Measurements from ENCODE around the gene PITX3. TPM values are rescaled to one million over a fixed set of nuclear protein-coding genes. Genes with fewer than 3 reads are reported as not detected.

Gene PITX3
- polyA plus RNA-seq, 1 of the 3 experiments (the other 2 are of a cell fraction), result not detected

DNA sequence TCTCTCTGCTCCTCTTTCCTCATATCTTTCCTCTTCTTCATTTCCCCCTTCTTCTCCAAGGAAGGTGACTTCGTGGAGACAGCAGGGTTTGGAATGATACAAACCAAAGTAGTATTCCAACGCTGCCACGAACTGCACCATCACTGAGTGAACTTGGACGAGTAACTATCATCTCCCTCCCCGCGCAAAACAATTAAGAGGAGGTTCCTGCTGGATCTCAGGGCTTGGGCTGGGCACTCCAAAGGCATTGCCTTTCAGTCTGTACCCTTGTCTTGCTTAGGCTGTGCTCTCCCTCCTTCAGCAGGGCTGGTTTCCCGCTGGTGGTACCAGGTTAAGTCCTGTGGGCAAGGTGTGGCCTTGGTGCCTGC is 790 bp upstream of the PITX3 start:
- 57% methylated on average over 7 of the region's 7 CpGs for WGBS (ENCODE audit: low lambda C conversion rate)
- H3K27ac ChIP-seq (ENCODE audit: low read depth in 2 of 2, low read length in 1 of 2), result no peak overlapping the region
- H3K4me1 ChIP-seq (ENCODE audit: control insufficient read depth in 1 of 2, insufficient read depth in 2 of 2, low read depth in 1 of 2, low read length in 1 of 2), result peaks cover 4 to 32% of the 10 kb centered on the region in 2 experiments; a peak in 2 of 4 replicates
- H3K27me3 ChIP-seq (ENCODE audit: insufficient read depth), result peaks cover 10% of the 10 kb centered on the region; the same call in 1 of the 2 replicates
- TF ChIP-seq, protein P1, sequence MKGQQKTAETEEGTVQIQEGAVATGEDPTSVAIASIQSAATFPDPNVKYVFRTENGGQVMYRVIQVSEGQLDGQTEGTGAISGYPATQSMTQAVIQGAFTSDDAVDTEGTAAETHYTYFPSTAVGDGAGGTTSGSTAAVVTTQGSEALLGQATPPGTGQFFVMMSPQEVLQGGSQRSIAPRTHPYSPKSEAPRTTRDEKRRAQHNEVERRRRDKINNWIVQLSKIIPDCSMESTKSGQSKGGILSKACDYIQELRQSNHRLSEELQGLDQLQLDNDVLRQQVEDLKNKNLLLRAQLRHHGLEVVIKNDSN (IDR thresholded peaks at IDR 0.05; ENCODE audit: borderline replicate concordance, low read depth), result no peak
- TF ChIP-seq NRF1 (IDR thresholded peaks at IDR 0.05; ENCODE audit: low read depth, low read length), result no peak
- no peak for TF ChIP-seq TCF12 (IDR thresholded peaks at IDR 0.05)
- TF ChIP-seq EP300 (IDR thresholded peaks at IDR 0.05; ENCODE audit: borderline replicate concordance in 1 of 2, low read depth in 1 of 2, low read length in 1 of 2), result no peak
- TF ChIP-seq, protein P2, sequence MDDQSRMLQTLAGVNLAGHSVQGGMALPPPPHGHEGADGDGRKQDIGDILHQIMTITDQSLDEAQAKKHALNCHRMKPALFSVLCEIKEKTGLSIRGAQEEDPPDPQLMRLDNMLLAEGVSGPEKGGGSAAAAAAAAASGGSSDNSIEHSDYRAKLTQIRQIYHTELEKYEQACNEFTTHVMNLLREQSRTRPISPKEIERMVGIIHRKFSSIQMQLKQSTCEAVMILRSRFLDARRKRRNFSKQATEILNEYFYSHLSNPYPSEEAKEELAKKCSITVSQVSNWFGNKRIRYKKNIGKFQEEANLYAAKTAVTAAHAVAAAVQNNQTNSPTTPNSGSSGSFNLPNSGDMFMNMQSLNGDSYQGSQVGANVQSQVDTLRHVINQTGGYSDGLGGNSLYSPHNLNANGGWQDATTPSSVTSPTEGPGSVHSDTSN (IDR thresholded peaks at IDR 0.05), result no peak
- TF ChIP-seq GATA2 (CRISPR knock-in tag; IDR thresholded peaks at IDR 0.05), result no peak
- TF ChIP-seq CHD2 (IDR thresholded peaks at IDR 0.05; ENCODE audit: low read length, partially characterized antibody), result no peak
- TF ChIP-seq ELF1 (IDR thresholded peaks at IDR 0.05), result no peak
- TF ChIP-seq, protein P3, sequence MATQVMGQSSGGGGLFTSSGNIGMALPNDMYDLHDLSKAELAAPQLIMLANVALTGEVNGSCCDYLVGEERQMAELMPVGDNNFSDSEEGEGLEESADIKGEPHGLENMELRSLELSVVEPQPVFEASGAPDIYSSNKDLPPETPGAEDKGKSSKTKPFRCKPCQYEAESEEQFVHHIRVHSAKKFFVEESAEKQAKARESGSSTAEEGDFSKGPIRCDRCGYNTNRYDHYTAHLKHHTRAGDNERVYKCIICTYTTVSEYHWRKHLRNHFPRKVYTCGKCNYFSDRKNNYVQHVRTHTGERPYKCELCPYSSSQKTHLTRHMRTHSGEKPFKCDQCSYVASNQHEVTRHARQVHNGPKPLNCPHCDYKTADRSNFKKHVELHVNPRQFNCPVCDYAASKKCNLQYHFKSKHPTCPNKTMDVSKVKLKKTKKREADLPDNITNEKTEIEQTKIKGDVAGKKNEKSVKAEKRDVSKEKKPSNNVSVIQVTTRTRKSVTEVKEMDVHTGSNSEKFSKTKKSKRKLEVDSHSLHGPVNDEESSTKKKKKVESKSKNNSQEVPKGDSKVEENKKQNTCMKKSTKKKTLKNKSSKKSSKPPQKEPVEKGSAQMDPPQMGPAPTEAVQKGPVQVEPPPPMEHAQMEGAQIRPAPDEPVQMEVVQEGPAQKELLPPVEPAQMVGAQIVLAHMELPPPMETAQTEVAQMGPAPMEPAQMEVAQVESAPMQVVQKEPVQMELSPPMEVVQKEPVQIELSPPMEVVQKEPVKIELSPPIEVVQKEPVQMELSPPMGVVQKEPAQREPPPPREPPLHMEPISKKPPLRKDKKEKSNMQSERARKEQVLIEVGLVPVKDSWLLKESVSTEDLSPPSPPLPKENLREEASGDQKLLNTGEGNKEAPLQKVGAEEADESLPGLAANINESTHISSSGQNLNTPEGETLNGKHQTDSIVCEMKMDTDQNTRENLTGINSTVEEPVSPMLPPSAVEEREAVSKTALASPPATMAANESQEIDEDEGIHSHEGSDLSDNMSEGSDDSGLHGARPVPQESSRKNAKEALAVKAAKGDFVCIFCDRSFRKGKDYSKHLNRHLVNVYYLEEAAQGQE (IDR thresholded peaks at IDR 0.05; ENCODE audit: low read depth, low read length), result no peak
- peaks cover 16% of the 10 kb centered on the region for H3K79me2 ChIP-seq (ENCODE audit: insufficient read depth)
- no peaks in the 10 kb centered on the region for H3K9me2 ChIP-seq
- peak overlapping the region; percentile 81 for H2AFZ ChIP-seq (ENCODE audit: low read depth)
- DNase-seq, result no peak
- CTCF ChIA-PET, result interaction anchor here (0.9 to 23.6 kb wide), 2 partner anchors 9 to 114 kb away, joined by 3 to 824 read pairs; no protein-coding TSS in a partner anchor
- peak overlapping the region; percentile 90 for H3K4me2 ChIP-seq
- peak overlapping the region; percentile 49 to 62 for H3K4me3 ChIP-seq (ENCODE audit: low read depth in 2 of 2, low read length in 1 of 2)
- POLR2A ChIA-PET, result no interaction called here
- no peak overlapping the region for H3K9ac ChIP-seq
- H3K36me3 ChIP-seq (replicated peaks in 1 of 2; ENCODE audit: control insufficient read depth in 1 of 2, insufficient read depth in 2 of 2, low read length in 1 of 2), result no peaks in the 10 kb centered on the region
- peaks cover 13% of the 10 kb centered on the region for H3F3A ChIP-seq (replicated peaks; ENCODE audit: insufficient read depth)
- no peaks in the 10 kb centered on the region for H3K9me3 ChIP-seq
- H4K20me1 ChIP-seq (ENCODE audit: insufficient read depth), result no peaks in the 10 kb centered on the region

DNA sequence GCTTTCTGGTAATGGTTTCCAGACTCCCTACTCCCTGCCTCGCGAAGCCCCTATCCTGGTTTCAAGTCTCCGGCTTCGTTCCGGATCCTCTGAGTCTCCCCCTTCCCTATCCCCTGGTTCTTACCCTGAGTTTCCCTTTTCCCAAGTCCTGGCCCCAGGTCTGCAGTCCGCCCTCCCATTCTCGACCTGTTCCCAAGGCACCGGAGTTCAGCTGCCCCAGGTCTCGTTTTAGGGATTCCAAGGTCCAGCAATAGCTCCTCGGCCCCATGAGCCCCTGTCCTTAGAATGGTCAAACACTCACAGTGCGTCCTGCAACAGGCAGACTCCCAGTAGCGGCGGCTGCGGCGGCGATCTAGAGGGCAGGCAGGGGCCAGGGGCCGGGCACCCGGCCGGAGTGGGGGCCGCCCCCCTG is 274 bp downstream of the PITX3 start:
- H4K20me1 ChIP-seq (ENCODE audit: insufficient read depth), result no peaks in the 10 kb centered on the region
- H3K79me2 ChIP-seq (ENCODE audit: insufficient read depth), result peaks cover 6% of the 10 kb centered on the region
- peak overlapping the region; percentile 90 for H3K4me2 ChIP-seq
- CTCF ChIA-PET, result interaction anchor here (0.9 to 23.6 kb wide), 8 partner anchors 8 to 158 kb away, joined by 3 to 824 read pairs (median 5); no protein-coding TSS in a partner anchor
- peaks cover 13% of the 10 kb centered on the region for H3F3A ChIP-seq (replicated peaks; ENCODE audit: insufficient read depth)
- POLR2A ChIA-PET, result no interaction called here
- TF ChIP-seq RFX5 (IDR thresholded peaks at IDR 0.05; ENCODE audit: low read length) (no peak), MXI1 (IDR thresholded peaks at IDR 0.05; ENCODE audit: low read depth, low read length) (no peak), FOSL2 (IDR thresholded peaks at IDR 0.05; ENCODE audit: borderline replicate concordance, low read depth) (no peak), NRF1 (IDR thresholded peaks at IDR 0.05; ENCODE audit: low read depth, low read length) (no peak), GABPA (IDR thresholded peaks at IDR 0.05; ENCODE audit: low read depth) (no peak), CHD2 (IDR thresholded peaks at IDR 0.05; ENCODE audit: low read length, partially characterized antibody) (no peak)
- TF ChIP-seq, protein P4, sequence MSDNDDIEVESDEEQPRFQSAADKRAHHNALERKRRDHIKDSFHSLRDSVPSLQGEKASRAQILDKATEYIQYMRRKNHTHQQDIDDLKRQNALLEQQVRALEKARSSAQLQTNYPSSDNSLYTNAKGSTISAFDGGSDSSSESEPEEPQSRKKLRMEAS (IDR thresholded peaks at IDR 0.05; ENCODE audit: low read depth), result no peak
- TF ChIP-seq, protein P5, sequence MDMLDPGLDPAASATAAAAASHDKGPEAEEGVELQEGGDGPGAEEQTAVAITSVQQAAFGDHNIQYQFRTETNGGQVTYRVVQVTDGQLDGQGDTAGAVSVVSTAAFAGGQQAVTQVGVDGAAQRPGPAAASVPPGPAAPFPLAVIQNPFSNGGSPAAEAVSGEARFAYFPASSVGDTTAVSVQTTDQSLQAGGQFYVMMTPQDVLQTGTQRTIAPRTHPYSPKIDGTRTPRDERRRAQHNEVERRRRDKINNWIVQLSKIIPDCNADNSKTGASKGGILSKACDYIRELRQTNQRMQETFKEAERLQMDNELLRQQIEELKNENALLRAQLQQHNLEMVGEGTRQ (IDR thresholded peaks at IDR 0.05; ENCODE audit: borderline replicate concordance, low read depth, low read length), result no peak
- peak overlapping the region; percentile 86; the same call in 1 of the 2 replicates for H2AFZ ChIP-seq (ENCODE audit: low read depth)
- H3K27me3 ChIP-seq (ENCODE audit: insufficient read depth), result peaks cover 10% of the 10 kb centered on the region; the same call in 1 of the 2 replicates
- H3K27ac ChIP-seq (ENCODE audit: low read depth in 2 of 2, low read length in 1 of 2), result no peak overlapping the region
- no peaks in the 10 kb centered on the region for H3K9me2 ChIP-seq
- H3K4me1 ChIP-seq (ENCODE audit: control insufficient read depth in 1 of 2, insufficient read depth in 2 of 2, low read depth in 1 of 2, low read length in 1 of 2), result peaks cover 4 to 22% of the 10 kb centered on the region in 2 experiments; a peak in 1 of 4 replicates
- DNase-seq, result no peak
- 6% methylated on average over 14 of the region's 20 CpGs for whole genome bisulfite sequencing (ENCODE audit: low lambda C conversion rate)
- no peaks in the 10 kb centered on the region for H3K9me3 ChIP-seq
- H3K36me3 ChIP-seq (replicated peaks in 1 of 2; ENCODE audit: control insufficient read depth in 1 of 2, insufficient read depth in 2 of 2, low read length in 1 of 2), result no peaks in the 10 kb centered on the region
- peak overlapping the region; percentile 49 to 62 for H3K4me3 ChIP-seq (ENCODE audit: low read depth in 2 of 2, low read length in 1 of 2)
- no peak overlapping the region for H3K9ac ChIP-seq

Data from SK-N-SH (cell line).